EL (cell line): ENCODE results near the gene SNTA1.
"Not testable (repeated sequence)": the region's sequence is repeated elsewhere in the genome, so short reads cannot be mapped to it uniquely, and the experiment has no call there.

Experiments
- DNase-seq: peaks from one replicate; pipeline ENCODE4 v3.0.0-alpha.2; 2016

The SNTA1 gene

DNA sequence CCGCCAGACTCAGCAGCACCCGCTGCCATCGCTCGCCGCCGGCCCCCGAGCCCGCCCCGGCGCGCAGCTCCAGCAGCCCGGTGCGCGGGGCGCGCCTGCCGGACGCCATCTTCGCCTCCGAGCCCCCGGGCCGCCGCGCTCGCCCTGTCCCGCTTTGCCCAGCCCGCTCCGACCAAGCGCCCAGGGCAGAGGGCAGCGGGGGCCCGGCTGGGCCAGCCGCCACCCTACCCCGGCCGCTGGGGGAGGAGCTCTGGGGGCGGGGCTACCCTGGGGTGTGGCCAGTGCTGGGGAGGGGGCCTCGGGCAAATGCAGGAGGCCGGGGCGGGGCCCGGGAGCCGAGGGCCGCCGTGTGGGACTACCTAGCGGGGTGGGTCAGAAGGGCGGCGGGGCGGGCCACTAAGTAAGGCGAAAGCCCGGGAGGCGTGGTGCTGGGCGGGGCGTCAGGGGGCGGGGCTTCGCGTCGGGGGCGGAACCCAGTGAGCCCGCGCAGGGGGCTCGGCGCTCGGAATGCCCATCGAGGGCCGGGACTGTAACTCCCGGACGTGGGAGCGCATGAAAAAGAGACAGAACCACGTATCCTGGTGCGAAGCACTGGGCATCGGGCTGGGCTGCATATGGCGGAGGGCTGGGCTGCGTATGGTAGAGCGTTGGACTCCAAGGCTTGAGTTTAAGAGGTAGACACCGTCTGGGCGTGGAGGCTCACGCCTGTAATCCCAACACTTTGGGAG, at the start of gene SNTA1:
Gene SNTA1 (minus strand): TSS at position 252 of the 728 bp plus-strand sequence. CDS start 143 bp downstream, at position 109.
- DNase-seq: peak; percentile 84

DNA sequence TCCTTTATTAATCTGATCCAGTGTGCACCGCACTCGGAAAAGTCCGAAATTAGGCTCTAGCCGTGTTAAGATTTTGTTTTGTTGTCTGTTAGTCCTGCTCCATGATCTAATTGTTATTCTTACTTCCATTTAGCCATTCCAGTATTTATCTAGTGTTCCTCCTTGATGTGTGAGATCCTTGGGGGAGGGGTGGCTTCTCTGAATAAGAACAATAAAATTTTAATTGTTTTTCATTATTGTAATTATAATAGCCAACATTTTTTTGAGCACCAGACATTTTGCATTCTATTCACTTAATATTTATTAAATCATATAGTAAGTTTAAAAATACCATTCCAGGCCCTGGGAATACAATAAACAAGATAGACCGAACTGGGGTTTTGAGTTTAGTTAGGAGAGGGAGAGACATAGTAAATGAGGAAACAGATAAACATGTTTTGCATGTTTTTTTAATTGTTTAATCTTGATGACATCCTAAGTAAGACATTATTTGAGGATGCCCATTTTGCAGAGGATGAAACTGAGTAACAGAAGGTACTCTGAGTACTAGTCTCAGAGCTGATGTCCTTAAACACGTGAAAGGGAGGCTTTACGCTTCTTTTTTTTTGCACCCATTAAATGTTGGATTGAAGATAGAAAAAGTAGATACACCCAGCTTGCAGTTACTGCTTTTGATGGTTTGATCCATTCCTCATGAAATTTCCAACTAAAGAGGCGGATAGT, 47.5 kb upstream of the SNTA1 start:
- no peak for DNase-seq

- peak; percentile 68 for DNase-seq
These were observed 46.7 kb upstream of the SNTA1 start, which contains the start of gene CBFA2T2 for GRCh38 chr20:33490023-33490933. Gene CBFA2T2, plus strand, starts transcription at chr20:33490096. Its CDS starts 172 bp downstream, at chr20:33490268.

DNA sequence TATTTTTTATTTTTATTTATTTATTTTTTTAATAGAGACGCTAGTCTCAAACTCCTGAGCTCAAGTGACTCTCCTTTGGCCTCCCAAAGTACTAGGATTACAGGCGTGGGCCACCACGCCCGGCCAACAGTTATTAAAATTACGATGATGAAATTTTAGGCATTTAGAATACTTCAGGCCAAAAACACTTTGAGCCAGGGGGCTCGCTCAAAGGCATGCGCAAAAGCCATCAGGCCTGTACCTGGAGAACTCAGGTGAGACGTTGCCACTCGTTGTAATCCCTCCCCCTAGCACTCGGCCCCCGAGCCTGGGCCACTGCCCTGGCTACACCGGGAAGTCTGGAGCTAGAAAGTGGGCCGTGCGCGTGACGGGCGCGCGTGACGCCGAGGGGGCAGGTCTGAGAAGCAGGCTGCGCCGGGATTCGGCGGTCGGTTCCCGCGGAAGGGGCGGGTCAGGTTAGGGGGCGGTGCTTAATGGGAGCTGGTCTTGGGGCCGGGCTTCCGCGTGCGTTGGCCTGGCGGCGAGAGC, 46.0 kb upstream of the SNTA1 start:
- peak; percentile 97 for DNase-seq

- DNase-seq: not testable (repeated sequence)
These were observed 45.3 kb upstream of the SNTA1 start for GRCh38 chr20:33488661-33489494.

DNA sequence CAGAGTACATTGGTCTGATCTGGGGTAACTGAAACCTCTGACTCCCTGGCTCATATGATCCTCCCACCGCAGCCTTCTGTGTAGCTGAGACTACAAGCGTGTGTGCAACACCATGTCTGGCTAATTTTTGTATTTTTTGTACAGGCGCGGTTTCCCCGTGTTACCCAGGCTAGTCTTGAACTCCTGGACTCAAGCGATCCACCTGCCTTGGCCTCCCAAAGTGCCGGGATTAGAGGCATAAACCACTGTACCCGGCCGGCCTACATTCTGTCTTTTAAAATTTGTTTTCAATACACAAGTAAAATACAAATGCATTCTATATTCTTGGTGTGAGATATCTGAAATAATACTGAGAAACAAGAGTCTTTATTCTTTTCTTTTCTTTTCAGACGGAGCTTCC, 44.6 kb upstream of the SNTA1 start:
- DNase-seq: no peak

DNA sequence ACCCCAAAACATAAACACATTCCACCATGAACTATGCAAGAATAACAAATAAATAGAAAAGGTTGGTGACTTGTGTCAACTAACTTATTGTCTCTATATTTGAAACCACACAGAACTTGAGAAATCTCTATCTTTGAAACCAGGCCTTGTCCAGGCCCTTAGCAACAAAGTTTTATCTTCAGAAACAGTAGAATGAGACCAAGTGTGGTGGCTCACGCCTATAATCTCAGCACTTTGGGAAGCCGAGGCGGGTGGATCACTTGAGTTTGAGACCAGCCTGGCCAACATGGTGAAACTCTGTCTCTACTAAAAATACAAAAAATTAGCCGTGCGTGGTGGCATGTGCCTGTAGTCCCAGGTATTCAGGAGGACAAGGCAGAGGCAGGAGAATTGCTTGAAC, 39.6 kb upstream of the SNTA1 start:
- not testable (repeated sequence) for DNase-seq

DNA sequence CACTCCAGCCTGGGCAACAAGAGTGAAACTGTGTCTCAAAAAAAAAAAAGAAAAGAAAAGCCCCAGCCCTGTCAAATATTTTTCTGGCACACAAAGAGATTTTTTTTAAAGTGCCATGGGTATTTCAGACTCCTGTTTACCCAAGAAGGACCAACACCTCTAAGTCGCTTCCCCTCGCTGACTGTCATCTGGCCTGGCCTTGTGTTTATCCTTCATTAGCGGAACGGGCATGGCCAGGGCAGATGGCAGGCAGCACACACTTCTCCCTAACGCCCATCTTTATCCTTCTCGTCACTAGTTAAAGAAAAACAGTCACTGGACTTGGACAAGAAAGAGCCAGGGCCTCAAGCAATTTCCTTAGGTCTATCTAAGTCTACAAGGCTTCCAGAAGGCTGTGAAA, 39.0 kb upstream of the SNTA1 start:
- DNase-seq: no peak

GRCh38 chr20:33481431-33481941, 37.9 kb upstream of the SNTA1 start:
- no peak for DNase-seq

GRCh38 chr20:33480048-33480447, 36.5 kb upstream of the SNTA1 start:
- DNase-seq: no peak

DNA sequence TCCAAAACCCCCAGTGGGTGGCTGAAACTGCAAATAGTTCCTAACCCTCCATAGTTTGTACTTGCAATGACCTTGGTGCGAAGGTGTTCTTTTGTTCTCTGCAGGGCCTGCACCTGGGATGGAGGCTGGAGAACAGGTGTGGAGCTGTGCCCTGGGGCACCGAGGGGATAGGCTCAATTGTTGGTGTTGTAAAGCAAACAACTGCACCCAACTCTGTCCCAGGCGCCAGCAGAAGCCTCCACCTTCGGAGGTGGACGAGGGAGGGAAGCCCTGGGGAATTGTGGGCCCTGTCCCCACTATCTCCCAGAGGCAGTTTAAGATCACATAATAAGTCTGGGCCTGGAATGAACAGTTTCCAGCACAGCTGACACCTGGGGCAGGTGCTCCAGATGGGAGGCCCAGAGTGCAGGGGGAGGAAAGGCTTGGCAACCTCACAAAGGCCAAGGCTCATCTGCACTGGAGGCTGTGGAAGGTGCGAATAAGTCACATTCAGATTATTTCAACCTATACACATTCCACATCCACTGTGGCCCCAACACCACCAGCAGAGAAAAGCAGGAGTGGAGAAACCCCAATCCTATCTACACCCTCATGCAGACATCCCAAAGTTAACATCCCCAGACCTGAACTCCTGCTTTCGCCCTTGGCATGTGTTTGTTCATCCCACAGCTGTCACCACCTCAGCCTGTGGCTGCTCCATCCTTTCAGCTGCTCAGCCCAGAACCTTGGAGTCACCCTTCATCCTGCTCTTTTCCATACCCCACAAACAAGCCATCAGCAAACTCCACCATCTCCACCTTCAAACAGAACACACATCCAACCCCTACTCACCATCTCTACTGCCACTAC, 34.0 kb upstream of the SNTA1 start:
- no peak for DNase-seq

- no peak for DNase-seq
These were observed 32.0 kb upstream of the SNTA1 start for GRCh38 chr20:33475381-33476152.

DNA sequence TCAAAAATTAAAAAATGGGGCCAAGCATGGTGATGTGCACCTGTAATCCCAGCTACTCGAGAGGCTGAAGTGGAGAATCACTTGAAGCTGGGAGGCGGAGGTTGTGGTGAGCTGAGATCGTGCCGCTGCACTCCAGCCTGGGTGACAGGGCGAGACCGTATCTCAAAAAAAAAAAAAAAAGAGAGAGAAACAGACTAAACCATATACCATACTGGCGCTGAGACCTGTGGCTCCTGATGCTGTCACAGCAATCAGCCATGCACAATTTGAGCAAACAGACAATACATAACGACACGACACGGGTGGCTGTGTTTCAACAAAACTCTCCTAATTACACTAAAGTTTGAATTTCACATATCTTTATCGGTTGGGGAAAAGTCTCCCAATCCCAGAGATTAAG, 31.4 kb upstream of the SNTA1 start:
- DNase-seq: no peak

DNA sequence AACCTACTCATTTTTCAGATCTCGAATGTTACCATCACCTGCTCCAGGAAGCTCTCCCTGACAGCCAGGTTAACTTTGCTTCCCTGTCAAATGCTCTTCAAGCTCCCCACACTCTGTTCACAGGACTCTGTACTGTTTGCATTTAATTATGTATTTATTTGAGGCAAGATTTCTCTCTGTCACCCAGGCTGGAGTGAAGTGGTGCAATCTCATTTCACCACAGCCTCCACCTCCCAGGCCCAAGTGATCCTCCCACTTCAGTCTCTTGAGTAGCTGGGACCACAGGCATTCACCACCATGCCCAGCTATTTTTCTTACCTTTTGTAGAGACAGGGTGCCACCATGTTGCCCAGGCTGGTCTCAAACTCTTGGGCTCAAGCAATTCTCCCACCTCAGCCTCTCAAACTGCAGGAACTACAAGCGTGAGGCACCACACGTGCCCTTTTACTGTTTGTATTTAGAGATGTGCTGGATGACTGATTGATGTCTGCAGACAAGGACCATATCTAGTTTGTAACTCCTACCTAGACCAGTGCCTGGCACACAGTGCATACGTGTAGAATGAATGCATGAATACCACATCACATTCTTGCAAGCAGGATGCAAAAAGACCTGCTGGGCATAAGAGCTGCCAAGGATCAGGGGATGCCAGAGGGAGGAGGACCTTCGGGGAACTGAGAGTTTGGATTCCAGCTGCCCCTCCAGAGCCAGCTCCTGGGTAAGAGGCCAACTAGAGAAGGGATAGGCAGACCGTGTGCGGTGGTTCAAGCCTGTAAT, 30.7 kb upstream of the SNTA1 start:
- DNase-seq: no peak

DNA sequence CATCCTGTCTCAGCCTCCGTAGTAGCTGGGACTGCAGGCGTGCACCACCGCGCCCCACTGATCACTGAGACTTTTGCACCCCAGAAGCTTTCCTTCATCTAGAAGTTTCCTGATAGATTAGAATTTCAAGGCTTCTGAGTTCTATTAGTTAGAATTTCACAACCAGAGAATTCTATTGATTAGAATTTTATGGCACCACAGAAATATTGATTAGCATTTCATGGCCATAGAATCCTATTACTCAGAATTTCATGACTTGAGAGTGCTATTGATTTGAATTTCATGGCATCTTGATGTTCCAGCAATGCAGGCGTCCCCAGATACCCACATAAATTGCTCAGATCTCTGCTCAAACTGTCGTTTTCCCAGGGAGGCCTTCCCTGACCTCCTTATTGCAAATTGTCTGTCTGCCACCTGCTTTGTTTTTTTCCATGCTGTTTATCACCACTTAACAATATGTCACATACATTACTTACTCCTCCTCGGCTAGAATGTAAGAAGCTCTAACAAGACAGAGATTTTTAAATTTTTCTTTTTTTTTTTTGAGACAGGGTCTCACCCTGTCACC, 29.4 kb upstream of the SNTA1 start:
- no peak for DNase-seq

- no peak for DNase-seq
These were observed 27.3 kb upstream of the SNTA1 start for GRCh38 chr20:33470866-33471265.

DNA sequence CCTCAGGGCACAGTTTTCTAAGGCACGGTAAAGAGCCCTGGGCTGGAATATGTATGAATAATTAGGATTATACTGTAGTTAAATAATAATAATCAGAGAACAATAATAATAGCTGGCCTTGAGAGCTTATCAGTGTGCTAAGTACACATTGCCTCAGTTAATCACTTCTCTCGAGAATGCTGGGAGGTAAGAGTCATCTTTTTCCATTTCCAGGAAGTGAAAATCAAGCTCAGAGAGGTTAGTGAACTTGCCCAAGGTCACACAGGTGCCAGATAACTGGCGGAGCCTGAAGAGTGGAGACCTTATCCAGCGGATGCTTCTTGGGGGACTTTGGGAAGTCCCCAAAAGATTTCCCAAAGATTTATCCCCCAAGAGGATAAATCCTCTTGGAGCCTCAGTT, 26.9 kb upstream of the SNTA1 start:
- no peak for DNase-seq

DNA sequence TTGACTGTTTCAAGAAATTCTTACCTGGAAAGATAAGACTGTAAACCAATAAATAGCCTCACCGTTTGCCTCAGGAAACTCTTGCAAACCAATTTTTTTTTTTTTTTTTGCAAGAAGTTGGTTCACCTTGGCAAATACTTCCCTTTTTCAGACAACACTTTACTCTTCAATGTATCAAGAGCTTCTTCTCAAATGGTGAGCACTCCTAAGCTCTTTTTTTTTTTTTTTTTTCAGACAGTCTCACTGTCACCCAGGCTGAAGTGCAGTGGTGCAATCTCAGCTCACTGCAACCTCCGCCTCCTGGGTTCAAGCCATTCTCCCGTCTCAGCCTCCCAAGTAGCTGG, 22.7 kb upstream of the SNTA1 start:
- no peak for DNase-seq
